Liver (tissue), 3 donors: ENCODE results near the gene KCNQ1.

Experiments
- EGR1 ChIP-seq, 2 donors: IDR thresholded peaks; 2 replicates each; pipeline ENCODE4 v1.6.1; 2016 to 2018; ENCODE audit warnings: antibody characterized with exemption in 2 of 2, low read depth in 2 of 2
- GABPA ChIP-seq, 2 donors: IDR thresholded peaks in 1 of 2; conservative IDR thresholded peaks in 1 of 2; 2 replicates each; pipeline ENCODE4 v1.6.1; 2016; ENCODE audit warnings: antibody characterized with exemption in 2 of 2, mild to moderate bottlenecking in 1 of 2, moderate library complexity in 1 of 2
- HNF4A ChIP-seq, 2 donors: conservative IDR thresholded peaks; 2 replicates each; pipeline ENCODE4 v1.6.1; 2016; ENCODE audit warnings: antibody characterized with exemption in 2 of 2, mild to moderate bottlenecking in 2 of 2
- JUND ChIP-seq, 2 donors: IDR thresholded peaks; 2 replicates each; pipeline ENCODE4 v1.6.1; 2016; ENCODE audit warnings: antibody characterized with exemption in 2 of 2
- RAD21 ChIP-seq, 2 donors: IDR thresholded peaks; 2 replicates each; pipeline ENCODE4 v1.6.1; 2016; ENCODE audit warnings: antibody characterized with exemption in 2 of 2, mild to moderate bottlenecking in 2 of 2
- REST ChIP-seq: IDR thresholded peaks from 2 replicates; pipeline ENCODE4 v1.6.1; 2016; ENCODE audit warnings: antibody characterized with exemption, mild to moderate bottlenecking
- RXRA ChIP-seq, 2 donors: IDR thresholded peaks; 2 replicates each; pipeline ENCODE4 v1.6.1; 2017 to 2018; ENCODE audit warnings: antibody characterized with exemption in 2 of 2, mild to moderate bottlenecking in 1 of 2
- SP1 ChIP-seq: IDR thresholded peaks from 2 replicates; pipeline ENCODE4 v1.6.1; 2018; ENCODE audit warnings: antibody characterized with exemption, mild to moderate bottlenecking
- TAF1 ChIP-seq: conservative IDR thresholded peaks from 2 replicates; pipeline ENCODE4 v1.6.1; 2016; ENCODE audit warnings: antibody characterized with exemption, mild to moderate bottlenecking
- YY1 ChIP-seq: IDR thresholded peaks from 2 replicates; pipeline ENCODE4 v1.6.1; 2016; ENCODE audit warnings: antibody characterized with exemption, mild to moderate bottlenecking
- TF ChIP-seq, protein P1 (sequence below): fragments of 150-350 bp; IDR thresholded peaks from 2 replicates; pipeline ENCODE4 v1.5.1; 2017; ENCODE audit warnings: improper control_type of control experiment, low read depth, low read length; ENCODE audit not compliant: missing input control
- TF ChIP-seq, protein P2 (sequence below): IDR thresholded peaks from 2 replicates; pipeline ENCODE4 v1.6.1; 2016; ENCODE audit warnings: antibody characterized with exemption
- TF ChIP-seq, protein P3 (sequence below): IDR thresholded peaks from 2 replicates; pipeline ENCODE4 v1.6.1; 2016; ENCODE audit warnings: antibody characterized with exemption
- donor health status: healthy.
- donor health status: healthy.

- TF ChIP-seq, protein P1, sequence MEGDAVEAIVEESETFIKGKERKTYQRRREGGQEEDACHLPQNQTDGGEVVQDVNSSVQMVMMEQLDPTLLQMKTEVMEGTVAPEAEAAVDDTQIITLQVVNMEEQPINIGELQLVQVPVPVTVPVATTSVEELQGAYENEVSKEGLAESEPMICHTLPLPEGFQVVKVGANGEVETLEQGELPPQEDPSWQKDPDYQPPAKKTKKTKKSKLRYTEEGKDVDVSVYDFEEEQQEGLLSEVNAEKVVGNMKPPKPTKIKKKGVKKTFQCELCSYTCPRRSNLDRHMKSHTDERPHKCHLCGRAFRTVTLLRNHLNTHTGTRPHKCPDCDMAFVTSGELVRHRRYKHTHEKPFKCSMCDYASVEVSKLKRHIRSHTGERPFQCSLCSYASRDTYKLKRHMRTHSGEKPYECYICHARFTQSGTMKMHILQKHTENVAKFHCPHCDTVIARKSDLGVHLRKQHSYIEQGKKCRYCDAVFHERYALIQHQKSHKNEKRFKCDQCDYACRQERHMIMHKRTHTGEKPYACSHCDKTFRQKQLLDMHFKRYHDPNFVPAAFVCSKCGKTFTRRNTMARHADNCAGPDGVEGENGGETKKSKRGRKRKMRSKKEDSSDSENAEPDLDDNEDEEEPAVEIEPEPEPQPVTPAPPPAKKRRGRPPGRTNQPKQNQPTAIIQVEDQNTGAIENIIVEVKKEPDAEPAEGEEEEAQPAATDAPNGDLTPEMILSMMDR = no peak
- TF ChIP-seq GABPA (IDR thresholded peaks at IDR 0.05 in 1 of 2, conservative IDR thresholded peaks at IDR 0.05 in 1 of 2) (no peak), RAD21 (IDR thresholded peaks at IDR 0.05) (no peak), JUND (IDR thresholded peaks at IDR 0.05) (no peak), RXRA (IDR thresholded peaks at IDR 0.05) (no peak), YY1 (no peak), REST (no peak), SP1 (no peak), EGR1 (IDR thresholded peaks at IDR 0.05; ENCODE audit: low read depth in 2 of 2) (no peak), TAF1 (no peak), HNF4A (conservative IDR thresholded peaks at IDR 0.05) (no peak)
- TF ChIP-seq, protein P2, sequence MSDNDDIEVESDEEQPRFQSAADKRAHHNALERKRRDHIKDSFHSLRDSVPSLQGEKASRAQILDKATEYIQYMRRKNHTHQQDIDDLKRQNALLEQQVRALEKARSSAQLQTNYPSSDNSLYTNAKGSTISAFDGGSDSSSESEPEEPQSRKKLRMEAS = no peak
- TF ChIP-seq, protein P3, sequence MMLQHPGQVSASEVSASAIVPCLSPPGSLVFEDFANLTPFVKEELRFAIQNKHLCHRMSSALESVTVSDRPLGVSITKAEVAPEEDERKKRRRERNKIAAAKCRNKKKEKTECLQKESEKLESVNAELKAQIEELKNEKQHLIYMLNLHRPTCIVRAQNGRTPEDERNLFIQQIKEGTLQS = no peak
Observed at GRCh38 chr11:2571598-2572281, 126.9 kb downstream of the KCNQ1 start.
